GM12875 (cell line): ENCODE measurements around the gene STK24.

Experiments
- H3K4me3 ChIP-seq: one replicate; pipeline ENCODE4 v1.5.1; 2011; ENCODE audit warnings: low read depth, low read length, control low read depth
- CTCF ChIP-seq: IDR thresholded peaks from 2 replicates; pipeline ENCODE4 v1.5.1; 2011; ENCODE audit warnings: low read depth, mild to moderate bottlenecking, control low read depth, inconsistent platforms, low read length, moderate library complexity, borderline replicate concordance; ENCODE audit not compliant: insufficient read depth

Gene STK24

GRCh38 chr13:98504029-98504351 is 72.9 kb downstream of the STK24 start:
- H3K4me3 ChIP-seq, result no peak overlapping the region
- no peak for TF ChIP-seq CTCF

GRCh38 chr13:98503175-98504028 is 73.5 kb downstream of the STK24 start:
- TF ChIP-seq CTCF, result no peak
- H3K4me3 ChIP-seq, result no peak overlapping the region

GRCh38 chr13:98500963-98501421 is 75.9 kb downstream of the STK24 start:
- no peak overlapping the region for H3K4me3 ChIP-seq
- no peak for TF ChIP-seq CTCF

- H3K4me3 ChIP-seq, result no peak overlapping the region
- TF ChIP-seq CTCF, result no peak
Measured at GRCh38 chr13:98496966-98497365, 79.9 kb downstream of the STK24 start.

- no peak overlapping the region for H3K4me3 ChIP-seq
- no peak for TF ChIP-seq CTCF
Measured at GRCh38 chr13:98496479-98496791, 80.5 kb downstream of the STK24 start.

- H3K4me3 ChIP-seq, result no peak overlapping the region
- TF ChIP-seq CTCF, result no peak
Measured at GRCh38 chr13:98495627-98496478, 81.1 kb downstream of the STK24 start.
